Adrenal gland (tissue), 12 donors: Measurements from ENCODE around the gene ADD1. TPM values are rescaled to one million over a fixed set of nuclear protein-coding genes. Genes with fewer than 3 reads are reported as not detected.

Experiments
- DNase-seq, 7 donors: peaks; one replicate each; pipeline ENCODE4 v3.0.0-alpha.2; 2019 to 2020
- H3K27ac ChIP-seq, 5 donors: fragments of 200-600 bp; sonication (generic) in 4 of 5; 1 replicate in 3 of 5; 2 replicates in 2 of 5; pipeline versions ENCODE4 v1.5.1 to v1.8.0; 2016 to 2020; ENCODE audit warnings: mild to moderate bottlenecking in 1 of 5
- H3K27me3 ChIP-seq: fragments of 200-600 bp; 2 replicates; pipeline ENCODE4 v1.8.0; 2021
- H3K36me3 ChIP-seq, 2 donors: fragments of 200-600 bp; replicated peaks in 1 of 2; 1 replicate in 1 of 2; 2 replicates in 1 of 2; pipeline versions ENCODE4 v1.5.1 to v1.8.0; 2018 to 2022
- H3K4me1 ChIP-seq, 2 donors: fragments of 200-600 bp; replicated peaks in 1 of 2; 1 replicate in 1 of 2; 2 replicates in 1 of 2; pipeline versions ENCODE4 v1.5.1 to v1.8.0; 2018 to 2021
- H3K4me3 ChIP-seq, 4 donors: fragments of 200-600 bp; sonication (generic) in 3 of 4; one replicate each; pipeline ENCODE4 v1.5.1; 2016 to 2018
- H3K9me3 ChIP-seq, 3 donors: fragments of 200-600 bp; sonication (generic) in 1 of 3; replicated peaks in 1 of 3; 1 replicate in 2 of 3; 2 replicates in 1 of 3; pipeline versions ENCODE4 v1.5.1 to v1.8.0; 2016 to 2021
- POLR2A ChIP-seq, 2 donors: fragments of 450-650 bp; IDR thresholded peaks; one replicate each; pipeline ENCODE4 v1.6.1; 2017; ENCODE audit warnings: antibody characterized with exemption in 2 of 2, mild to moderate bottlenecking in 2 of 2, moderate library complexity in 1 of 2
- WGBS, 4 donors: extraction: QIAGEN DNeasy Blood & Tissue Kit in 2 of 4; methylation state at CpG; one replicate each; pipeline versions ENCODE4 v1.1.5 to v1.1.7; 2013 to 2017; 5-methylcytosine and 5-hydroxymethylcytosine counted together
- intact Hi-C, 2 donors: fragments of 100-400 bp; cut with DNase I; formaldehyde crosslinking; loops; one replicate each; pipeline versions ENCODE4 v1.14.1 to v1.15.0; 2022 to 2023
- polyA plus RNA-seq, 3 donors: library from polyadenylated mRNA; stranded (reverse); fragments of 200-250 nt in 2 of 3; fragments of 350-450 nt in 1 of 3; fragmentation: Illumina TruSeq in 1 of 3; extraction: RNeasy Lipid Tissue Mini Kit (QIAGEN cat#74804) in 1 of 3; gene quantifications; one replicate each; pipeline ENCODE4 v1.2.3, GENCODE V29; 2013 to 2014
- total RNA-seq, 9 donors: library from RNA; depleted of rRNA in 4 of 9; stranded (reverse); fragments of >200 nt in 4 of 9; fragments of 120-200 nt in 1 of 9; fragmentation: NEBNext Ultra II Directional in 1 of 9; extraction: Animal tissue kit (Norgen Biotek cat#: 25700) in 1 of 9; gene quantifications; one replicate each; pipeline versions ENCODE4 v1.1.0 to v1.2.4, GENCODE V29; 2013 to 2023
- TF ChIP-seq, protein P1 (sequence below), 6 experiments: fragments of 450-650 bp in 4 of 6; fragments of 200-600 bp in 2 of 6; sonication (generic) in 1 of 6; IDR thresholded peaks; 1 replicate in 5 of 6; 2 replicates in 1 of 6; pipeline versions ENCODE4 v1.5.1 to v1.8.0; 2016 to 2021; ENCODE audit warnings: antibody characterized with exemption in 6 of 6, mild to moderate bottlenecking in 2 of 6, moderate library complexity in 1 of 6
- donor health status: healthy with polysubstance abuse.
- donor health status: Bipolar disorder and iron deficiency.
- donor health status: DM: yes; HTN: yes; CAD: no.
- donor health status: DM: no; HTN: no; CAD: no.
- donor health status: DM: no; HTN: no; CAD: no.
- donor health status: DM: yes; HTN: yes; CAD: no.

ADD1 gene
- total and polyA plus RNA-seq, 12 donors = 134 to 468 (median 241) TPM

DNA sequence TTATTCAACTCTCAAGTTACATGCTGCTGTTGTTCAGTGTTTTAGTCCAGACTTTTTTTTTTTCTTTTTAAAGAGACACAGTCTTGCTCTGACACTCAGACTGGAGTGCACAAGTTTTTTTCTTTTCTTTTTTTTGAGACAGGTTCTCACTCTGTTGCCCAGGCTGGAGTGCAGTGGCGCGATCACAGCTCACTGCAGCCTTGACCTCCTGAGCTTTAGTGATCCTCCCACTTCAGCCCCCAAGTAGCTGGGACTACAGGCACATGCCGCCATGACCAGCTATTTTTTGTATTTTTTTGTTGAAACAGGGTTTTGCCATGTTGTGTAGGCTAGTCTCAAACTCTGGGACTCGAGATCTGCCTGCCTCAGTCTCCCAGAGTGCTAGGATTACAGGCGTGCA, 11.9 kb downstream of the ADD1 start:
- Histone ChIP-seq H3K36me3 (peaks cover 0 to 12% of the 10 kb centered on the region in 2 donors), H3K9me3 (no peaks in the 10 kb centered on the region), H3K4me1 (peaks cover 69 to 81% of the 10 kb centered on the region in 2 donors), H3K27ac (no peak overlapping the region), H3K4me3 (no peak overlapping the region), H3K27me3 (no peaks in the 10 kb centered on the region)
- no peak for TF ChIP-seq POLR2A (IDR thresholded peaks at IDR 0.05)
- TF ChIP-seq, protein P1, sequence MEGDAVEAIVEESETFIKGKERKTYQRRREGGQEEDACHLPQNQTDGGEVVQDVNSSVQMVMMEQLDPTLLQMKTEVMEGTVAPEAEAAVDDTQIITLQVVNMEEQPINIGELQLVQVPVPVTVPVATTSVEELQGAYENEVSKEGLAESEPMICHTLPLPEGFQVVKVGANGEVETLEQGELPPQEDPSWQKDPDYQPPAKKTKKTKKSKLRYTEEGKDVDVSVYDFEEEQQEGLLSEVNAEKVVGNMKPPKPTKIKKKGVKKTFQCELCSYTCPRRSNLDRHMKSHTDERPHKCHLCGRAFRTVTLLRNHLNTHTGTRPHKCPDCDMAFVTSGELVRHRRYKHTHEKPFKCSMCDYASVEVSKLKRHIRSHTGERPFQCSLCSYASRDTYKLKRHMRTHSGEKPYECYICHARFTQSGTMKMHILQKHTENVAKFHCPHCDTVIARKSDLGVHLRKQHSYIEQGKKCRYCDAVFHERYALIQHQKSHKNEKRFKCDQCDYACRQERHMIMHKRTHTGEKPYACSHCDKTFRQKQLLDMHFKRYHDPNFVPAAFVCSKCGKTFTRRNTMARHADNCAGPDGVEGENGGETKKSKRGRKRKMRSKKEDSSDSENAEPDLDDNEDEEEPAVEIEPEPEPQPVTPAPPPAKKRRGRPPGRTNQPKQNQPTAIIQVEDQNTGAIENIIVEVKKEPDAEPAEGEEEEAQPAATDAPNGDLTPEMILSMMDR (IDR thresholded peaks at IDR 0.05) = no peak
- intact Hi-C loops = no loop called here
- WGBS, 4 donors = 67 to 72% (median 69%) methylated on average over 5 of the region's 5 CpGs
- no peak for DNase-seq

DNA sequence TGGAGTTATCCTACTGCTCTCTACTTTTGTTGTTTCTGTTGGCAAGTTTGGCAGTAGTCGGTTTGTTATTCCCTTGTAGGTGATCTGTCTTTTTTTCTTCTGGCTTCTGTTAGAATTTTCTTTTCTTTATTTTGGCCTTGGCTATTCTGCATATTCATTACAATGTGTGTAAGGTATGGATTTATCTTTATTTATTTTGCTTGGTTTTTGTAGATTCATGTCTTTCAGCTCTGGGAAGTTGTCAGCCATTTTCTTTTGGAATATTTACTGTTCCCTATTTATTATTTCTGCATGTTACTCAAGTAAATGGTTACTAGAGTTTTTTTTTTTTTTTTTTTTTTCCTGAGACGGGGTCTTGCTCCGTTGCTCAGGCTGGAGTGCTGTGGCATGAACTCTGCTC, 12.6 kb downstream of the ADD1 start:
- intact Hi-C loops = no loop called here
- 88 to 96% (median 93%) methylated on average over 3 of the region's 3 CpGs for WGBS, 4 donors
- Histone ChIP-seq H3K36me3 (peaks cover 0 to 12% of the 10 kb centered on the region in 2 donors), H3K9me3 (no peaks in the 10 kb centered on the region), H3K4me3 (no peak overlapping the region), H3K27me3 (no peaks in the 10 kb centered on the region), H3K27ac (no peak overlapping the region), H3K4me1 (peaks cover 73 to 84% of the 10 kb centered on the region in 2 donors)
- no peak for DNase-seq
- TF ChIP-seq, protein P1 (IDR thresholded peaks at IDR 0.05) = no peak
- TF ChIP-seq POLR2A (IDR thresholded peaks at IDR 0.05) = no peak

DNA sequence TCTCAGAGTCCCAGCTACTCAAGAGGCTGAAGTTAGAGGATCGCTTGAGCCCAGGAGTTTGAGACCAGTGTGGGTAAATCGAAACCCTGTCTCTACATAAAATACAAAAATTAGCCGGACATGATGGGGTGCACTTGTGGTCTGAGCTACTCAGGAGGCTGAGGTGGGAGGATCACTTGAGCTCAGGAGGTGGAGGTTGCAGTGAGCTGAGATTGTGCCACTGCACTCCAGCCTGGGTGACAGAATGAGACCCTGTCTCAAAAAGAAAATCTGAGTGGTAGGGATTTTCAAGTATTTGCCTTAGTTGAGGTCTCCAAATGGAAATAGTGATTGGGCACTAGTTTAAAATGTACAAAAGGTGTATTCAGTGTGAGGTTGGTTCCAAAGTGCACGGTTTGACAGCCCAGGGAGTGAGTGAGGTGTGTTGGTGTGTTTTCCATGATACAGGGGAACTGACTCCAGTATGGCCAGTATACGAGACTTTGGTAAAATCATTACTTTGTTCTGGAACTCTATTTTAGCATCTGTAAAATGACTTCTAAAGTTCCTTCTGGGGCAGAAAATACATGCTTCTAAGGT, 13.8 kb downstream of the ADD1 start:
- peaks cover 0 to 12% of the 10 kb centered on the region in 2 donors for H3K36me3 ChIP-seq
- H3K4me1 ChIP-seq = peaks cover 75 to 87% of the 10 kb centered on the region in 2 donors
- DNase-seq = no peak
- peak overlapping the region in 2 of 5 donors; percentile 27 to 29 for H3K27ac ChIP-seq
- no peaks in the 10 kb centered on the region for H3K9me3 ChIP-seq
- no peak overlapping the region for H3K4me3 ChIP-seq
- H3K27me3 ChIP-seq = no peaks in the 10 kb centered on the region
- TF ChIP-seq, protein P1 (IDR thresholded peaks at IDR 0.05) = no peak
- TF ChIP-seq POLR2A (IDR thresholded peaks at IDR 0.05) = no peak
- WGBS, 4 donors = 95 to 97% (median 96%) methylated on average over 5 of the region's 5 CpGs
- intact Hi-C loops = no loop called here

DNA sequence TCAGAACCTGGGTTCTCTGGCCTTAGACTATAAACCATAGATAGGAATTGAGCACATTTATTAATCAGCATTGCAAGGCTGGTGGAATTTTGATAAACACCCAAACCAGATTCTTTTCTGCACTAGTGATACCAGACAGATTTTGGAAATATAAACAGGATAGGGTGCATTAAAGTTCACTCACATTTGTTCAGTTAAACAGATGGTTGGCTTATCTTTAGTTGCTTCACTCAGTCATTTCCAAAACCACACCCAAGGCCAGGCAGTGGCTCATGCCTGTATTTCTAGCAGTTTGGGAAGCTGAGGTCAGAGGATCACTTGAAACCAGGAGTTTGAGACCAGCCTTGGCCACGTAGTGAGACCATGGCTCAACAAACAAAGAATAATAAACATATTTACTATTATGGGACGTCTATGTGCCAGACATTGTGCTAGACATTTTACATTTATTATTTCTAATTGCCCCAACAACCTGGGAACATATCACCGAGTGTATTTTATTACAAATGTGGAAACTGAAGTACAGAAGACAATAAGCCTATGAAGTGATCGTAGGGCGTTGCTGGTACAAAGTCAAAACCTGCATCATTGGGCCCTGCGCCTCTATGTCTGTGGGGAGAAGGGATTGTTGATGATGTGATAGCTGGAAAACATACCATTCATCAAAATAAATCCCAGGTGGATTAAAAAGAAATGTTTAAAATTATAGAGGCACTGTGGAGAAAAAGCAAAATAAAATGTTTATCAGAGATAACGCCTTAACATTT, 15.0 kb downstream of the ADD1 start:
- DNase-seq = peak in 6 of 7 donors; percentile 57 to 78 (median 74)
- Histone ChIP-seq H3K27ac (peak overlapping the region; percentile 27 to 68 (median 64)), H3K4me1 (peaks cover 75 to 87% of the 10 kb centered on the region in 2 donors), H3K9me3 (no peaks in the 10 kb centered on the region), H3K4me3 (no peak overlapping the region), H3K27me3 (no peaks in the 10 kb centered on the region), H3K36me3 (peaks cover 0 to 9% of the 10 kb centered on the region in 2 donors)
- 59 to 68% (median 66%) methylated on average over 7 of the region's 7 CpGs for WGBS, 4 donors
- intact Hi-C loops = no loop called here
- no peak for TF ChIP-seq POLR2A (IDR thresholded peaks at IDR 0.05)
- TF ChIP-seq, protein P1 (IDR thresholded peaks at IDR 0.05) = no peak
